ENCODE results near the gene CCDC102A. TPM values are rescaled to one million over a fixed set of nuclear protein-coding genes. Genes with fewer than 3 reads are reported as not detected.

The CCDC102A gene
- polyA plus RNA-seq, 2 of the 4 experiments (the other 2 are of a cell fraction): 8.0 to 8.3 TPM

DNA sequence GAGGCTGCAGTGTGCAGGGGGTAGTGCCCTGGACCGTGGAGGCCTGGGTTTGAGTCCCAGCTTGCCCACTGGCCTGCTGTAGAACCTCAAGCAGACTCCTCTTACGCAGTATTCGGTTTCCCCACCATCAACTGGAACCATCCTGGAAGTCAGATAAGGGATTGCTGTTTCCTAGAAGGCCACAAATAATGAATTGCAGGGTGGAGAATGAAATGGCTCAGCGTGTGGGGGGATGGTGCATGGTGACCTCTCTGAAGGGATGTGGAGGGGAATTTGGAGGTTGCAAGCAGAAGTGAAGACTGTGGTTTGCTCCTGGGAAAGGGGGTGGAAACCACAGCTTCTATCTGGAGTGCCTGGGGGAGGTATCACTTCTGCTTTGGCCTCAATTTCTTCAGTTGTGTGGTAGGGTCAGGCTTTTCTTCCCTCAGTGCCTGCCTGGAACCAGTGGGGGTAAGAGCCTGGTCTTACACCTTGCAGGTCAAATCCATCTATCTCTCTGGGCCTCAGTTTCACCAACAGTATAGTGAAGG is 7.8 kb upstream of the CCDC102A start:
- ChIA-PET CTCF (interaction anchor here (1.3 to 1.6 kb wide), 2 partner anchors 32 to 104 kb away, joined by 5 to 6 read pairs; no protein-coding TSS in a partner anchor), POLR2A (no interaction called here)
- Histone ChIP-seq H3K4me1 (no peaks in the 10 kb centered on the region), H3K4me3 (no peak overlapping the region), H3K27ac (no peak overlapping the region), H3K9me3 (no peaks in the 10 kb centered on the region), H3K4me2 (no peak overlapping the region)
- DNase-seq (ENCODE audit: low read depth in 1 of 2, low spot score in 1 of 2) (no peak), FAIRE-seq (no peak), ATAC-seq (no peak)
- WGBS (ENCODE audit: missing lambda C conversion rate): 74% methylated on average over 4 of the region's 4 CpGs
- no peak for TF ChIP-seq NPAS2 (CRISPR knock-in tag; IDR thresholded peaks at IDR 0.05; ENCODE audit: borderline replicate concordance)
- no peak for TF ChIP-seq ELK1 (IDR thresholded peaks at IDR 0.05; ENCODE audit: low read depth, low read length)
- no peak for TF ChIP-seq E2F6 (IDR thresholded peaks at IDR 0.05; ENCODE audit: borderline replicate concordance, low read depth)
- no peak for TF ChIP-seq HEYL (CRISPR knock-in tag; IDR thresholded peaks at IDR 0.05)
- TF ChIP-seq ZFP36 (IDR thresholded peaks at IDR 0.05; ENCODE audit: borderline replicate concordance, partially characterized antibody): no peak
- no peak for TF ChIP-seq MAZ (IDR thresholded peaks at IDR 0.05; ENCODE audit: borderline replicate concordance, low read depth, low read length)
- TF ChIP-seq, protein P1, sequence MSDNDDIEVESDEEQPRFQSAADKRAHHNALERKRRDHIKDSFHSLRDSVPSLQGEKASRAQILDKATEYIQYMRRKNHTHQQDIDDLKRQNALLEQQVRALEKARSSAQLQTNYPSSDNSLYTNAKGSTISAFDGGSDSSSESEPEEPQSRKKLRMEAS (IDR thresholded peaks at IDR 0.05): no peak
- TF ChIP-seq RNF2 (IDR thresholded peaks at IDR 0.05; ENCODE audit: borderline replicate concordance, low read depth): no peak
- TF ChIP-seq ZSCAN20 (CRISPR knock-in tag; IDR thresholded peaks at IDR 0.05): no peak
- no peak for TF ChIP-seq CBX8 (IDR thresholded peaks at IDR 0.05)
- no peak for TF ChIP-seq RARB (CRISPR knock-in tag; IDR thresholded peaks at IDR 0.05)
- no peak for TF ChIP-seq PHF8 (IDR thresholded peaks at IDR 0.05; ENCODE audit: borderline replicate concordance, low read depth)
- TF ChIP-seq MYC (IDR thresholded peaks at IDR 0.05; ENCODE audit: borderline replicate concordance, low read length): no peak
- no peak for TF ChIP-seq TFCP2L1 (CRISPR knock-in tag; IDR thresholded peaks at IDR 0.05)
- no peak for TF ChIP-seq RAD21 (conservative IDR thresholded peaks at IDR 0.05 in 1 of 2, IDR thresholded peaks at IDR 0.05 in 1 of 2)
- TF ChIP-seq, protein P2, sequence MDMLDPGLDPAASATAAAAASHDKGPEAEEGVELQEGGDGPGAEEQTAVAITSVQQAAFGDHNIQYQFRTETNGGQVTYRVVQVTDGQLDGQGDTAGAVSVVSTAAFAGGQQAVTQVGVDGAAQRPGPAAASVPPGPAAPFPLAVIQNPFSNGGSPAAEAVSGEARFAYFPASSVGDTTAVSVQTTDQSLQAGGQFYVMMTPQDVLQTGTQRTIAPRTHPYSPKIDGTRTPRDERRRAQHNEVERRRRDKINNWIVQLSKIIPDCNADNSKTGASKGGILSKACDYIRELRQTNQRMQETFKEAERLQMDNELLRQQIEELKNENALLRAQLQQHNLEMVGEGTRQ (IDR thresholded peaks at IDR 0.05): no peak
- no peak for TF ChIP-seq ZNF302 (CRISPR knock-in tag; IDR thresholded peaks at IDR 0.05)
- TF ChIP-seq MAFK (IDR thresholded peaks at IDR 0.05; ENCODE audit: partially characterized antibody): no peak
- TF ChIP-seq ESRRA (IDR thresholded peaks at IDR 0.05; ENCODE audit: borderline replicate concordance, low read length): no peak
- no peak for TF ChIP-seq SREBF2 (IDR thresholded peaks at IDR 0.05)

- CTCF ChIA-PET: interaction anchor here (0.6 to 4.2 kb wide), 8 partner anchors 10 to 506 kb away, joined by 3 to 17 read pairs (median 4); no protein-coding TSS in a partner anchor
- no peaks in the 10 kb centered on the region for H3K9me3 ChIP-seq
- no peak overlapping the region for H3K27ac ChIP-seq
- H3K4me1 ChIP-seq: peaks cover 2% of the 10 kb centered on the region; the same call in 2 of the 3 replicates
- WGBS (ENCODE audit: missing lambda C conversion rate): 73% methylated on average over 4 of the region's 4 CpGs
- H3K4me3 ChIP-seq: no peak overlapping the region
- ATAC-seq (peak in 1 of 2 experiments; percentile 34; a peak in 3 of 6 replicates), DNase-seq (ENCODE audit: low read depth in 1 of 2, low spot score in 1 of 2) (no peak), FAIRE-seq (no peak)
- H3K4me2 ChIP-seq: no peak overlapping the region
- POLR2A ChIA-PET: no interaction called here
- TF ChIP-seq CHD4 (IDR thresholded peaks at IDR 0.05; ENCODE audit: borderline replicate concordance): no peak
- no peak for TF ChIP-seq NFE2L2 (conservative IDR thresholded peaks at IDR 0.05; ENCODE audit: low read length)
- no peak for TF ChIP-seq FOXS1 (CRISPR knock-in tag; IDR thresholded peaks at IDR 0.05)
- TF ChIP-seq, protein P3, sequence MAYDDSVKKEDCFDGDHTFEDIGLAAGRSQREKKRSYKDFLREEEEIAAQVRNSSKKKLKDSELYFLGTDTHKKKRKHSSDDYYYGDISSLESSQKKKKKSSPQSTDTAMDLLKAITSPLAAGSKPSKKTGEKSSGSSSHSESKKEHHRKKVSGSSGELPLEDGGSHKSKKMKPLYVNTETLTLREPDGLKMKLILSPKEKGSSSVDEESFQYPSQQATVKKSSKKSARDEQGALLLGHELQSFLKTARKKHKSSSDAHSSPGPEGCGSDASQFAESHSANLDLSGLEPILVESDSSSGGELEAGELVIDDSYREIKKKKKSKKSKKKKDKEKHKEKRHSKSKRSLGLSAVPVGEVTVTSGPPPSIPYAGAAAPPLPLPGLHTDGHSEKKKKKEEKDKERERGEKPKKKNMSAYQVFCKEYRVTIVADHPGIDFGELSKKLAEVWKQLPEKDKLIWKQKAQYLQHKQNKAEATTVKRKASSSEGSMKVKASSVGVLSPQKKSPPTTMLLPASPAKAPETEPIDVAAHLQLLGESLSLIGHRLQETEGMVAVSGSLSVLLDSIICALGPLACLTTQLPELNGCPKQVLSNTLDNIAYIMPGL (CRISPR knock-in tag; IDR thresholded peaks at IDR 0.05; ENCODE audit: borderline replicate concordance): no peak
- TF ChIP-seq KDM1A (IDR thresholded peaks at IDR 0.05; ENCODE audit: low read depth): no peak
- no peak for TF ChIP-seq ZC3H11A (IDR thresholded peaks at IDR 0.05)
- TF ChIP-seq HOXB5 (CRISPR knock-in tag; IDR thresholded peaks at IDR 0.05): no peak
- TF ChIP-seq EP300 (IDR thresholded peaks at IDR 0.05): no peak
- TF ChIP-seq RNF2 (IDR thresholded peaks at IDR 0.05; ENCODE audit: borderline replicate concordance, low read depth): no peak
- TF ChIP-seq, protein P4, sequence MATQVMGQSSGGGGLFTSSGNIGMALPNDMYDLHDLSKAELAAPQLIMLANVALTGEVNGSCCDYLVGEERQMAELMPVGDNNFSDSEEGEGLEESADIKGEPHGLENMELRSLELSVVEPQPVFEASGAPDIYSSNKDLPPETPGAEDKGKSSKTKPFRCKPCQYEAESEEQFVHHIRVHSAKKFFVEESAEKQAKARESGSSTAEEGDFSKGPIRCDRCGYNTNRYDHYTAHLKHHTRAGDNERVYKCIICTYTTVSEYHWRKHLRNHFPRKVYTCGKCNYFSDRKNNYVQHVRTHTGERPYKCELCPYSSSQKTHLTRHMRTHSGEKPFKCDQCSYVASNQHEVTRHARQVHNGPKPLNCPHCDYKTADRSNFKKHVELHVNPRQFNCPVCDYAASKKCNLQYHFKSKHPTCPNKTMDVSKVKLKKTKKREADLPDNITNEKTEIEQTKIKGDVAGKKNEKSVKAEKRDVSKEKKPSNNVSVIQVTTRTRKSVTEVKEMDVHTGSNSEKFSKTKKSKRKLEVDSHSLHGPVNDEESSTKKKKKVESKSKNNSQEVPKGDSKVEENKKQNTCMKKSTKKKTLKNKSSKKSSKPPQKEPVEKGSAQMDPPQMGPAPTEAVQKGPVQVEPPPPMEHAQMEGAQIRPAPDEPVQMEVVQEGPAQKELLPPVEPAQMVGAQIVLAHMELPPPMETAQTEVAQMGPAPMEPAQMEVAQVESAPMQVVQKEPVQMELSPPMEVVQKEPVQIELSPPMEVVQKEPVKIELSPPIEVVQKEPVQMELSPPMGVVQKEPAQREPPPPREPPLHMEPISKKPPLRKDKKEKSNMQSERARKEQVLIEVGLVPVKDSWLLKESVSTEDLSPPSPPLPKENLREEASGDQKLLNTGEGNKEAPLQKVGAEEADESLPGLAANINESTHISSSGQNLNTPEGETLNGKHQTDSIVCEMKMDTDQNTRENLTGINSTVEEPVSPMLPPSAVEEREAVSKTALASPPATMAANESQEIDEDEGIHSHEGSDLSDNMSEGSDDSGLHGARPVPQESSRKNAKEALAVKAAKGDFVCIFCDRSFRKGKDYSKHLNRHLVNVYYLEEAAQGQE (IDR thresholded peaks at IDR 0.05): no peak
- TF ChIP-seq TFCP2L1 (CRISPR knock-in tag; IDR thresholded peaks at IDR 0.05): no peak
Observed at GRCh38 chr16:57541754-57542435, 5.5 kb upstream of the CCDC102A start.

Data from A549 (cell line).